Left cardiac atrium (tissue), 4 donors: ENCODE results near the gene FECH. TPM values are rescaled to one million over a fixed set of nuclear protein-coding genes. Genes with fewer than 3 reads are reported as not detected.
"Not testable (repeated sequence)": the region's sequence is repeated elsewhere in the genome, so short reads cannot be mapped to it uniquely, and the experiment has no call there.

Source experiments
- ATAC-seq, 2 donors: fragments of 200-7000 bp; cut with Tn5 transposase; one replicate each; pipeline ENCODE4 v1.9.1; 2020; ENCODE audit warnings: mild to moderate bottlenecking in 2 of 2, moderate library complexity in 2 of 2
- DNase-seq: peaks from one replicate; pipeline ENCODE4 v3.0.0-alpha.2; 2020
- intact Hi-C, 2 donors: fragments of 100-400 bp; cut with DNase I; formaldehyde crosslinking; loops; one replicate each; pipeline versions ENCODE4 v1.14.1 to v1.15.1; 2022 to 2023
- total RNA-seq, 2 donors: library from RNA; stranded (reverse); fragmentation: NEBNext Ultra II Directional; extraction: Animal tissue kit (Norgen Biotek cat#: 25700); gene quantifications; one replicate each; pipeline ENCODE4 v1.2.1, GENCODE V29; 2021
- donor health status: DM: no; HTN: yes; CAD: no.
- donor health status: DM: no; HTN: yes; CAD: no; lungs with severe emphysema.
- donor health status: DM: yes; HTN: yes; CAD: no.
- donor health status: Dilated cardiomyopathy.

The FECH gene
- total RNA-seq, 2 donors from 2014 or later = 20.8 to 25.2 TPM

DNA sequence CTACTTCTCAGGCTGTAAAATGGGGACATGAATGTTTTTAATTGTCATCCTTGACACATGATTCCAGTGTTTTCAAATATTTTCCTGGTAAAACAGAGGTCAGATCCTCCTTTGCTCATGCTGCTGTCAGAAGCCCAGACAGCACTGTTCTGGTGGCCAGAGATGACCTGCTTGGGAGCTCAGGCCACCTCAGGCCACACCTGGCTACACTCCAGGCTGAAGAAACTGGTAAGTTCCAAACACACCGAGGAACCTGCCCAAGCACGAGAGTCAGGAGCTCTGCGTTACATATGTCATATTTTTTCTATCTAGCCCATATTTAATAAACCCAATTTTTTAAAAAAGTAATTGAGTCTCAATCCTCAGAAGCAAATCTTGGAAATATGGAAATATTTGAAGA lies 47.9 kb downstream of the FECH start:
- DNase-seq (no peak), ATAC-seq (no peak)
- intact Hi-C loops = no loop called here

DNA sequence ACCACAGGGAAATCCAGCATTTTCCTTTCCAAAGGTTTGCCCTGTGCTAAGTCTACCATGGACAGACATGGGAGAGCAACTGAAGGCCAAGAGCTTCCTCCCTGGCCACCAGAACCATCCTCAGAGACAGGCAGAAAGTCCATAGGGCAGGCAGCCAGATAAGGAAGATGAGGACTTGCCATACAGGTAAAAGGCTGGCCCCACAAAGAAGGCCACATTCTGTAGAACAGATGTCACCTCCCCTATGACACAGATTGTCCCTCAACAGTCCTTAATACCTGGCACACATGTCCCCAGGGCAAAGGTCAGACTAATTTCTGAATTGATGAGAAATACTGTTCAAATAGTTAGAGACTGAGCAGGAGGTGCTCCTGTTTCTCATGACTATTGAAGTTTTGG lies 52.0 kb downstream of the FECH start:
- DNase-seq (no peak), ATAC-seq (no peak)
- intact Hi-C loops = no loop called here

DNA sequence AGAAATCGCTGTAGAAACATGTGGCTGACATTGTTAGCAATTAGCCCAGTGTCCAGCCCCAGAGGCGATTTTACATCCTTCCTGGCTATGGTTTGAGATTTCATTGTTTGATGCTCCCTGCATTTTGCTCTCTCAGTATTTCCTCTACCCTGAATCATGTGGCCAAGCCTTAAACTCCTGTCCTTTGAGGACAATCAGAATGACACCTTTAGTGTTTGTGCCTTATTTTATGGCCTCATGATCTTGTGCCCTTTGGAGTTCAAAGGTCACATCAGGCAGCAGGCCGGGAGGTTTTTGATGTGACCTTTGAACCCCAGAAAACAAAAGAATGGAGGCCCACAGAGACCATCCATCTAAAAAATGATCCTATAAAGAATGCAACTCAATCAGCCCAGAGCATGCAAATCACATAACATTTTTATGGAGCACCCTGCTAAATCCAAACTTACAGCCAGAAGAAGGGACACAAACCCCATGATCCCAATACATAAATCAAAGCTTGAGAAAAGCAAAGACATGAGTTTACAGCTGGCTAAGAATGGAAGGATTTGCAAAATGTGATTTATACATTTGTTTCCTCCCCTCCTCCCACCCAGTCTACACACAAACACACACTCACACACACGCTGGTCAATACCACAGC lies 52.5 kb downstream of the FECH start:
- no peak for DNase-seq
- intact Hi-C loops = no loop called here
- ATAC-seq = no peak

DNA sequence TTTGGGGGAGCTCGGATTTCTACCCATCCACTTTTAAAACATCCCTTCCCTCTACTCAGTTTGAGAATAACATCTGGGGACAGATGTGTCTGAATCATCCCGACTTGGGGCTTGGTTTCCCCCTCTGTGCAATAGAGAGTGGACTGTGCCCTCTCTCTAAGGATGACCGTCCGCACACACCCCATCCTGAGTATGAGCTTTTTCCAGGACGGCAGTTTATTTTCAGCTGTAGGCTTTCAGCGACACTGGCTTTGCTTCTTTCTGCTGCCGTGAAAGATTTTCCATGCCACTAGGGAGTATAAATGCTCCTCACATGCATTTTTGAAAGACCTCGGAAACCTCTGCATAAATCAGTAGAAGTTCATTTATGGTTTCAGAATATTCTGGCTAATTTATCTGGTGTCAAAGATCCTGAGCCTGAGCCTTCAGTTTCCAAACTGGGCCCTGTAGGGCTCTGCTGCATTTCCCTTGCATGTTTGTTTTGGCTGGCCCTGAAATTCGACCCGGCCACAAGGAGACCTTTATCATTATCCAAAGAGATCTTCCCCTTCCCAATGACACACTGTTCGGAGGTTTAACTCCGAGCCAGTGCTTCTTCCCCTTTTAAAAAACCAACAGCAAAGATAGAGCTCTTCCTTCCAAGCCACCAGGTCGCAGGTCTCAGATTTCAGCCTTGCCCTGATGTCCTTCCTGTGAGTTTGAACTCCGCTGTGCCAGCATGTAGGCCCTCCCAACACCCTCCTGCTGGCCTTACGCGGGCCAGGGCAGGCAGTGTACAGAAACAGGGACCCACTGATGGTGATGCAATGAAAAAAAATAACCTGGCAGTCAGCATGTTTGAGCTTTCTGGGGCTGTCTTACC lies 53.3 kb downstream of the FECH start:
- DNase-seq (no peak), ATAC-seq (peak; percentile 32 to 44)
- intact Hi-C loops = no loop called here

GRCh38 chr18:57529151-57529550 lies 57.4 kb downstream of the FECH start:
- intact Hi-C loops = no loop called here
- no peak for DNase-seq
- ATAC-seq = no peak

GRCh38 chr18:57527556-57528229 lies 58.8 kb downstream of the FECH start:
- DNase-seq (no peak), ATAC-seq (no peak)
- intact Hi-C loops = no loop called here

DNA sequence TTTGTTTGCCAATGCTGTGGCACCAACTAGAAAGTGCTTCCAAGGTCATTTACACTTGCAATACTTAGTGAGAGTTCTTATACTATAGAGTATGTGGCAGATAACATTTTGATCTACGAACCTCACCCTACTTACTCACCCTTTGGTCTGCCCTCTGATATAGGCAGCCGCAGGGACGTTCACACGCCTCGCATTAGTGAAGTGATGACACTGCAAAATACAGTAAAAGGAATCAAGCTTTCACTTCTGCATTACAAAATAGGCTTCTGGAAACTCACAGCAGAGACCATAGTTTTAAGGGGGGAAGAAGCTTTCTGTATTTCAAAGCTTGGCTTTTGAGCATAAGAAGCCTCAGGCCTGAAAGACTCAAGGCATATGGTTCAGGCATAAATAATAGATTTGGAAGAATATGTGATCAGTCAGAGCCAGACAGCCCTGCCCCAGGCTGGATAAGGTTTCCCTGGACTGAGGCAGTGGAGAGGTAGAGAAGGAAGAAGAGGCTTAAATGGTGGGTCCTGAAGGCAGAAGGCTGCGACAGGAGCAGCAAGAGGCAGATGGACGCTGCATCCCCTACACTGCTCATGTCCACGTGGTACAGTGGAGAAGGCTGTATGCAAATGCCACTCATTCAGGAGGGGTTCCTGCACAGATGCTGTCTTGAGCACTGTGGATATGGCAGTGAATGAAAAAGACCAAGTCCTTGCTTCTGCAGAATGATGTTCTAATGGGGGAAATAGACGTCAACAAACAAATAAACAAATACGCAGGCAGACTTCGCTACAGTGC lies 63.1 kb downstream of the FECH start:
- ATAC-seq = peak in 1 of 2 donors; percentile 49
- intact Hi-C loops = no loop called here
- no peak for DNase-seq

DNA sequence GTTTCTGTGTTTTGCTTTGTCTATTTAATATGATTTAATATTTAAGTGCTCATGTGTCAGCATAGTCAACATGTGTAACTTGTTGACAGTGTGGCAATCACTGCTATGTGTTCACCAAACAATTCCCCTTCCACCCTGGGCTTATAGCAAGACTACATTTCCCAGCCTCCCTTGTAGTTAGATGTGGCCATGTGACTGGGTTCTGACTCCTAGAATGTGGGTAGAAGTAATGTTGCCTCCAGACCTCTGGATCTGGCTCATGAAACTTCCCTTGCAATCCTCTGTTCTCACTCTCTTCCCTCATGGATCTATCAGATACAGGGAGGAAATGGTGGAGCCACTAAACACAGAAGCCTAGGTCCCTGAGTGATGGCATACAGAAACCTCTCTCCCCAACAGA lies 64.2 kb downstream of the FECH start:
- DNase-seq, intact Hi-C loops, ATAC-seq: not testable (repeated sequence)

GRCh38 chr18:57519668-57520424 lies 66.7 kb downstream of the FECH start:
- intact Hi-C loops = no loop called here
- ATAC-seq = no peak
- no peak for DNase-seq

DNA sequence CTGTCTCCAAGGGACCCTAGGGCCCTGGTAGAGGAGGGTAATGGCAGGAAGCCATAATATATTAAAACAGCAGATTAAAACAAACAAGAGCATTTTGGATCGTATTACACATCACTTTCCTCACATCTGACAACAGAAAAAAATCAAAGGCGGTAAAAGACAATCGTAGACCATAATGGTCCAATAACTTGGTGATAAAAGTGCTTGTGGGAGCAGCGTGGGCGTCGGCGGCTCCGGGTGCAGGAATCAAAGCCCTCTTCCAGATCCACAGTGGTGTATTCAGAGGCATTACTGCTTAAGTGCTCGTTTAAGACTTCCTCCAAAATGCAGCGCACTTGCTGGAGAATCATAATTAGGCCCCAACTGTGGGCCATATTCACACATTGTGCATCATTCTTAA lies 68.0 kb downstream of the FECH start:
- intact Hi-C loops = no loop called here
- no peak for ATAC-seq

GRCh38 chr18:57516056-57516455 lies 70.4 kb downstream of the FECH start:
- ATAC-seq (no peak), DNase-seq (no peak)
- intact Hi-C loops = no loop called here

More for the DNA sequence above, 68.0 kb downstream of the FECH start:
- no peak for DNase-seq

- intact Hi-C loops = no loop called here
- DNase-seq = no peak
- ATAC-seq = no peak
These were observed 81.3 kb downstream of the FECH start for GRCh38 chr18:57505231-57505630.

DNA sequence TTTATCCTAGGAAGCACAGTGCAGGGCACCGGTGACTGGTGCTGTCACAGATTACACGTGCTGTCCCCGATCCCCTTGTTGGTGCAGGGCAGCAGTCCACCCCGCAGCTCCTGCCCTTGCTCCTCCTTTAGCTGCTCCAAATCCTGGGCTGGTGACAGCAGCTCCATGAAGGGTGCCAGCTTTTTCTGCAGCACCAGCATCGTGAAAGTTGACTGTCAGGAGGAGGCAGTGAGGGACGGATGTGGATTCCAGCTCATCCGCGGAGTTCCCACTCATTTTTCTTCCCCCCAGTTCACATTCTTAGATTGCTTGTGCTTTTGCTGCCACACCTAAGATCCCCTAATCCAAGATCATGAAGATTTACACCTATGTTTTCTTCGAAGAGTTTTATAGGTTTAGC lies 83.9 kb downstream of the FECH start:
- DNase-seq (no peak), ATAC-seq (no peak)
- intact Hi-C loops = no loop called here

GRCh38 chr18:57498682-57499256 lies 87.7 kb downstream of the FECH start:
- intact Hi-C loops = no loop called here
- DNase-seq = no peak
- ATAC-seq = no peak
